NOMO-1 treated with DMSO at 0.1 percent for 48 hours (cell line): ENCODE results near the gene CSAG1.
"Not testable (repeated sequence)": the region's sequence is repeated elsewhere in the genome, so short reads cannot be mapped to it uniquely, and the experiment has no call there.

Source experiments
- DNase-seq: peaks from one replicate; lab custom pipeline; 2025; ENCODE audit not compliant: unreplicated experiment; lab: John Stamatoyannopoulos, UW

Gene CSAG1

DNA sequence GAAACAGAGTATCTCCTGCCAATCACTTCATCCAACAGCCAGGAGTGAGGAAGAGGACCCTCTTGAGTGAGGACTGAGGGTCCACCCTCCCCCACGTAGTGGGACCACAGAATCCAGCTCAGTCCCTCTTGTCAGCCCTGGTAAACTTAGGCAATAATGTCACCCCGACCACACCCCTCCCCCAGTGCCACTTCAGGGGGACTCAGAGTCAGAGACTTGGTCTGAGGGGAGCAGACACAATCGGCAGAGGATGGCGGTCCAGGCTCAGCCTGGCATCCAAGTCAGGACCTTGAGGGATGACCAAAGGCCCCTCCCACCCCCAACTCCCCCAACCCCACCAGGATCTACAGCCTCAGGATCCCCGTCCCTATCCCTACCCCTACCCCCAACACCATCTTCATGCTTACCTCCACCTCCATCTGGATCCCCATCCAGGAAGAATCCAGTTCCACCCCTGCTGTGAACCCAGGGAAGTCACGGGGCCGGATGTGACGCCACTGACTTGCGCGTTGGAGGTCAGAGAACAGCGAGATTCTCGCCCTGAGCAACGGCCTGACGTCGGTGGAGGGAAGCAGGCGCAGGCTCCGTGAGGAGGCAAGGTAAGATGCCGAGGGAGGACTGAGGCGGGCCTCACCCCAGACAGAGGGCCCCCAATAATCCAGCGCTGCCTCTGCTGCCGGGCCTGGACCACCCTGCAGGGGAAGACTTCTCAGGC lies at the start of gene CSAG1, which contains the start of gene MAGEA12:
Gene CSAG1, minus strand, starts transcription at position 461 of the 715 bp plus-strand sequence. CDS start 1,261 bp downstream, outside the sequence.
Gene MAGEA12, plus strand, starts transcription at position 497 of the 715 bp plus-strand sequence. CDS start 2,405 bp downstream, outside the sequence.
- no peak for DNase-seq

DNA sequence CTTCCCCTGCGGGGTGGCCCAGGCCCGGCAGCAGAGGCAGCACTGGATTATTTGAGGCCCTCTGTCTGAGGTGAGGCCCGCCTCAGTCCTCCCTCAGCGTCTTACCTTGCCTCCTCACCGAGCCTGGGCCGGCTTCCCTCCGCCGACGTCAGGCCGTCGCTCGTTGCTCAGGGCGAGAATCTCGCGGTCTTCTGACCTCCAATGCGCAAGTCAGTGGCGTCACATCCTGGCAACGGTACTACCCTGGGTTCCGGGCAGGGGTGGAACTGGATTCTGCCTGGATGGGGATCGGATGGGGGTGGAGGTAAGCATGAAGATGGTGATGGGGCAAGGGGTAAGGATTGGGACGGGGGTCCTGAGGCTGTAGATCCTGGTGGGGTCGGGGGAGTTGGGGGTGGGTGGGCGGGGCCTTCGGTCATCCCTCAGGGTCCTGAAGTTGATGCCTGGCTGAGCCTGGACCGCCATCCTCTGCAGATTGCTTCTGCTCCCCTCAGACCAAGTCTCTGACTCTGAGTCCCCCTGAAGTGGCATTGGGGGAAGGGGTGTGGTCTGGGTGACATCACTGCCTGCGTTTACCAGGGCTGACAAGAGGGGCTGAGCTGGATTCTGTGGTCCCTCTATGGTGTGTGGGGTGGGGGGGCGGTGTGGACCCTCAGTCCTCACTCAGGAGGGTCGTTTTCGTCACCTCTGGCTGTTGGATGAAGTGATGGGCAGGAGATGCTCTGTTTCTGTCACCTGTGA lies 36.2 kb upstream of the CSAG1 start, which contains the start of gene MAGEA6:
Gene MAGEA6, minus strand, starts transcription at position 141 of the 741 bp plus-strand sequence. CDS start 2,039 bp downstream, outside the sequence.
- not testable (repeated sequence) for DNase-seq

- DNase-seq, result not testable (repeated sequence)
These were observed 33.0 kb upstream of the CSAG1 start for GRCh38 chrX:152766562-152766961.

- DNase-seq, result not testable (repeated sequence)
These were observed 28.1 kb upstream of the CSAG1 start for GRCh38 chrX:152761582-152761981.

GRCh38 chrX:152759544-152759943 lies 26.0 kb upstream of the CSAG1 start:
- not testable (repeated sequence) for DNase-seq

- DNase-seq, result not testable (repeated sequence)
These were observed 25.4 kb upstream of the CSAG1 start, which contains the start of gene CSAG3 for GRCh38 chrX:152758918-152759317. TSS of gene CSAG3 (plus strand) at chrX:152759218.

DNA sequence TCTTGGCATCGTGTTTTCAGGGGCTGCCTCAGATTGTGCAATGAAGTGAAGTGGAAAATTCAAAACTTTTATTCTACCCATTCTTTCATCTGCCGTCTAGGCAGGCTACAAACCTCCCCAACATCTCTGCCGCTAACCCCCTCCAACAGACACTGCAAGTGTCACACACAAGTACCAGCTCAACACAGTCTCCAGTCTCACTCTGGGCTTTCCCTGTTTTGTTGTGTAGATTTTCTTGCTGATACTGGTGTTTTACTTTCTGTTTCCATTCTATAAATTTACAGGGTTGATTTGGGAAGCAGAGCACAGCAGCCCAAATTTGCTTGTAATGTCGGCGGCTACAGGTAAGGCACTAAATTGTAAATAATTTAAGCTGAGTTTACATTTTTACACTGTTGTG lies 21.4 kb upstream of the CSAG1 start:
- not testable (repeated sequence) for DNase-seq

DNA sequence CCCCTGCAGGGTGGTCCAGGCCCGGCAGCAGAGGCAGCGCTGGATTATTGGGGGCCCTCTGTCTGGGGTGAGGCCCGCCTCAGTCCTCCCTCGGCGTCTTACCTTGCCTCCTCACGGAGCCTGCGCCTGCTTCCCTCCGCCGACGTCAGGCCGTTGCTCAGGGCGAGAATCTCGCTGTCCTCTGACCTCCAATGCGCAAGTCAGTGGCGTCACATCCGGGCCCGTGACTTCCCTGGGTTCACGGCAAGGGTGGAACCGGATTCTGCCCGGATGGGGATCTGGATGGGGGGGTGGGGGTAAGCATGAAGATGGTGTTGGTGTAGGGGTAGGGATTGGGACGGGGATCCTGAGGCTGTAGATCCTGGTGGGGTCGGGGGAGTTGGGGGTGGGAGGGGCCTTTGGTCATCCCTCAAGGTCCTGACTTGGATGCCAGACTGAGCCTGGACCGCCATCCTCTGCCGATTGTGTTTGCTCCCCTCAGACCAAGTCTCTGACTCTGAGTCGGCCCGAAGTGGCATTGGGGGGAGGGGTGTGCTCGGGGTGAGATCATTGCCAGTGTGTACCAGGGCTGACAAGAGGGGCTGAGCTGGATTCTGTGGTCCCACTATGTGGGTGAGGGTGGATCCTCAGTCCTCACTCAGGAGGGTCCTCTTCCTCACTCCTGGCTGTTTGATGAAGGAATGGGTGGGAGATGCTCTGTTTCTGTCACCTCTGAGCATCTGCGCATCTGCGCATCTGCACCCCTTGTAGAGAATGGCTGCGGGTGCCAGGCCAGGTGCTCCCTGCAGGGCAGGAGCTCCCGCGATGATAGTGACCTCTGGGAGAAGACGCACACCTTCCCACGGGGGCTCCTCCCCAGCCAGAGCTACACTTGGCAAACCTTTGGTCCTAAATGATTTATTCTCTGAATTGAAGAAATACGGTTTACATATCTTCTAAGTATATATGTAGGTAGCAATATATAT lies 20.4 kb upstream of the CSAG1 start, which contains the start of gene MAGEA2:
Gene MAGEA2, minus strand, starts transcription at position 157 of the 965 bp plus-strand sequence. CDS start 2,479 bp downstream, outside the sequence.
- not testable (repeated sequence) for DNase-seq

- no peak for DNase-seq
These were observed 5.0 kb upstream of the CSAG1 start for GRCh38 chrX:152738560-152738959.

DNA sequence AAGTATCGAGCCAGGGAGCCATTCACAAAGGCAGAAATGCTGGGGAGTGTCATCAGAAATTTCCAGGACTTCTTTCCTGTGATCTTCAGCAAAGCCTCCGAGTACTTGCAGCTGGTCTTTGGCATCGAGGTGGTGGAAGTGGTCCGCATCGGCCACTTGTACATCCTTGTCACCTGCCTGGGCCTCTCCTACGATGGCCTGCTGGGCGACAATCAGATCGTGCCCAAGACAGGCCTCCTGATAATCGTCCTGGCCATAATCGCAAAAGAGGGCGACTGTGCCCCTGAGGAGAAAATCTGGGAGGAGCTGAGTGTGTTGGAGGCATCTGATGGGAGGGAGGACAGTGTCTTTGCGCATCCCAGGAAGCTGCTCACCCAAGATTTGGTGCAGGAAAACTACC lies 3.0 kb upstream of the CSAG1 start:
- DNase-seq, result not testable (repeated sequence)

DNA sequence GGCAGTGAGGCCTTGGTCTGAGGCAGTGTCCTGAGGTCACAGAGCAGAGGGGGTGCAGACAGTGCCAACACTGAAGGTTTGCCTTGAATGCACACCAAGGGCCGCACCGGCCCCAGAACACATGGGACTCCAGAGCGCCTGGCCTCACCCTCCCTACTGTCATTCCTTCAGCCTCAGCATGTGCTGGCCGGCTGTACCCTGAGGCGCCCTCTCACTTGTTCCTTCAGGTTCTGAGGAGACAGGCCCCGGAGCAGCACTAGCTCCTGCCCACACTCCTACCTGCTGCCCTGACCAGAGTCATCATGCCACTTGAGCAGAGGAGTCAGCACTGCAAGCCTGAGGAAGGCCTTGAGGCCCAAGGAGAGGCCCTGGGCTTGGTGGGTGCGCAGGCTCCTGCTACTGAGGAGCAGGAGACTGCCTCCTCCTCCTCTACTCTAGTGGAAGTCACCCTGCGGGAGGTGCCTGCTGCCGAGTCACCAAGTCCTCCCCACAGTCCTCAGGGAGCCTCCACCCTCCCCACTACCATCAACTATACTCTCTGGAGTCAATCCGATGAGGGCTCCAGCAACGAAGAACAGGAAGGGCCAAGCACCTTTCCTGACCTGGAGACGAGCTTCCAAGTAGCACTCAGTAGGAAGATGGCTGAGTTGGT lies 2.5 kb upstream of the CSAG1 start:
- no peak for DNase-seq

DNA sequence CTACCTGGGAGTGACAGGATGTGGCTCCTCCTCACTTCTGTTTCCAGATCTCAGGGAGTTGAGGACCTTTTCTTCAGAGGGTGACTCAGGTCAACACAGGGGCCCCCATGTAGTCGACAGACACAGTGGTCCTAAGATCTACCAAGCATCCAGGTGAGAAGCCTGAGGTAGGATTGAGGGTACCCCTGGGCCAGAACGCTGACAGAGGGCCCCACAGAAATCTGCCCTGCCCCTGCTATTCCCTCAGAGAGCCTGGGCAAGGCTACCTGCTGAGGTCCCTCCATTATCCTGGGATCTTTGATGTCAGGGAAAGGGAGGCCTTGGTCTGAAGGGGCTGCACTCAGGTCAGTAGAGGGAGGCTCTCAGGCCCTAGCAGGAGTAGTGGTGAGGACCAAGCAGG lies 1.6 kb upstream of the CSAG1 start:
- DNase-seq, result no peak

DNA sequence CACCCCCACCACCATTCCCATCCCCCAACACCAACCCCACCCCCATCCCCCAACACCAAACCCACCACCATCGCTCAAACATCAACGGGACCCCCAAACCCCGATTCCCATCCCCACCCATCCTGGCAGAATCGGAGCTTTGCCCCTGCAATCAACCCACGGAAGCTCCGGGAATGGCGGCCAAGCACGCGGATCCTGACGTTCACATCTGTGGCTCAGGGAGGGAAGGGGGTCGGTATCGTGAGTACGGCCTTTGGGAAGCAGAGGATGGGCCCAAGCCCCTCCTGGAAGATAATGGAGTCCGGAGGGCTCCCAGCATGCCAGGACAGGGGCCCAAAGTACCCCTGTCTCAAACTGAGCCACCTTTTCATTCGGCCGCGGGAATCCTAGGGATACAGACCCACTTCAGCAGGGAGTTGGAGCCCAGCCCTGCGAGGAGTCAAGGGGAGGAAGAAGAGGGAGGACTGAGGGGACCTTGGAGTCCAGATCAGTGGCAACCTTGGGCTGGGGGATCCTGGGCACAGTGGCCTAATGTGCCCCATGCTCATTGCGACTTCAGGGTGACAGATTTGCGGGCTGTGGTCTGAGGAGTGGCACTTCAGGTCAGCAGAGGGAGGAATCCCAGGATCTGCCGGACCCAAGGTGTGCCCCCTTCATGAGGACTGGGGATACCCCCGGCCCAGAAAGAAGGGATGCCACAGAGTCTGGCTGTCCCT lies 780 bp upstream of the CSAG1 start:
- not testable (repeated sequence) for DNase-seq

- no peak for DNase-seq
These were observed 8.1 kb downstream of the CSAG1 start for GRCh38 chrX:152725409-152725808.

- not testable (repeated sequence) for DNase-seq
These were observed 19.4 kb downstream of the CSAG1 start, which contains the start of gene MAGEA2B for GRCh38 chrX:152713815-152714787. TSS of gene MAGEA2B (plus strand) at chrX:152714628. CDS start at chrX:152717107, 2,479 bp downstream.

DNA sequence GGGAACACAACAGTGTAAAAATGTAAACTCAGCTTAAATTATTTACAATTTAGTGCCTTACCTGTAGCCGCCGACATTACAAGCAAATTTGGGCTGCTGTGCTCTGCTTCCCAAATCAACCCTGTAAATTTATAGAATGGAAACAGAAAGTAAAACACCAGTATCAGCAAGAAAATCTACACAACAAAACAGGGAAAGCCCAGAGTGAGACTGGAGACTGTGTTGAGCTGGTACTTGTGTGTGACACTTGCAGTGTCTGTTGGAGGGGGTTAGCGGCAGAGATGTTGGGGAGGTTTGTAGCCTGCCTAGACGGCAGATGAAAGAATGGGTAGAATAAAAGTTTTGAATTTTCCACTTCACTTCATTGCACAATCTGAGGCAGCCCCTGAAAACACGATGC lies 20.3 kb downstream of the CSAG1 start:
- DNase-seq, result not testable (repeated sequence)

DNA sequence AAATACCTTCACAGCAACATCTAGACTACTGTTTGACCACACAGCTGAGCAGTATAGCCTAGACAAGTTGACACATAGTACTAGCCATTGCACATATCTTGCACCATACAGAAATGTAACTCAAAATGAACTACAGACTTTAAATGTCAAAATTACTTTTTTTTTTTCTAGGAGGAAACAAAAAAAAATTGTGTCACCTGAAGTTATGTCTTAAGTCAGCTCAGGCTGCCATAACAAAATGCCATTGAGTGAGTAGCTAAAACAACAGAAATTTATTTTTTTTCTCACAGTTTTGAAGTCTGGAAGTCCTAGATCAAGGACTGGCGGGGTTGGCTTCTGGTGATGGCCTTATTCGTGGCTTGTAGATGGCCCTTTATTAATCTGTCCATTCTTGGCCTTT lies 24.3 kb downstream of the CSAG1 start, which contains the start of gene CSAG2:
Gene CSAG2, minus strand, starts transcription at position 101 of the 400 bp plus-strand sequence. CDS start 161 bp downstream, outside the sequence.
- DNase-seq, result not testable (repeated sequence)

- DNase-seq, result not testable (repeated sequence)
These were observed 27.0 kb downstream of the CSAG1 start for GRCh38 chrX:152706500-152706899.
